ENCODE results near the gene AGRN. TPM values are rescaled to one million over a fixed set of nuclear protein-coding genes. Genes with fewer than 3 reads are reported as not detected.

The AGRN gene
- total RNA-seq, 1 experiment from 2014 or later: 134 TPM

- ChIA-PET POLR2A (no interaction called here), RAD21 (ENCODE audit: low non-redundant PET in 1 of 2, low total read pairs in 2 of 2, uncharacterized antibody in 2 of 2, unreplicated experiment in 2 of 2) (no interaction called here), CTCF (interaction anchor here (0.6 to 0.8 kb wide), 2 partner anchors 14 to 83 kb away, joined by 3 read pairs; no protein-coding TSS in a partner anchor)
- Histone ChIP-seq H3K9ac (ENCODE audit: low read length) (no peak overlapping the region), H3K36me3 (ENCODE audit: control insufficient read depth in 1 of 2, insufficient read depth in 2 of 2, low read length in 2 of 2) (no peaks in the 10 kb centered on the region), H3K27me3 (ENCODE audit: insufficient read depth, low read length) (no peaks in the 10 kb centered on the region), H3K9me3 (ENCODE audit: control insufficient read depth in 1 of 2, insufficient read depth in 1 of 2, low read depth in 1 of 2, low read length in 2 of 2) (no peaks in the 10 kb centered on the region), H3K9me2 (ENCODE audit: insufficient read depth) (no peaks in the 10 kb centered on the region), H3K4me1 (ENCODE audit: control insufficient read depth in 1 of 2, insufficient read depth in 2 of 2, low read length in 2 of 2) (peaks cover 4 to 12% of the 10 kb centered on the region in 2 experiments), H3K79me2 (ENCODE audit: insufficient read depth, low read length) (no peaks in the 10 kb centered on the region), H4K20me1 (ENCODE audit: insufficient read depth) (no peaks in the 10 kb centered on the region), H3K27ac (ENCODE audit: low read depth, low read length) (no peak overlapping the region), H3K4me3 (replicated peaks in 1 of 2; ENCODE audit: low read depth in 1 of 2, low read length in 2 of 2) (no peak overlapping the region), H3K4me2 (ENCODE audit: low read length) (no peak overlapping the region), H2AFZ (ENCODE audit: low read depth, low read length, poor library complexity, severe bottlenecking) (no peak overlapping the region)
- ATAC-seq (no peak), DNase-seq (ENCODE audit: low read depth, low spot score) (no peak)
- intact Hi-C loops (cut with micrococcal nuclease): loop anchor here (5.0 kb wide), 1 partner anchor 82 kb away; no protein-coding TSS in a partner anchor
- no peak for TF ChIP-seq EZH2phosphoT487 (IDR thresholded peaks at IDR 0.05; ENCODE audit: borderline replicate concordance)
- TF ChIP-seq YY1 (IDR thresholded peaks at IDR 0.05; ENCODE audit: extremely low read depth, insufficient replicate concordance, low read depth, low read length): no peak
- TF ChIP-seq REST (IDR thresholded peaks at IDR 0.05; ENCODE audit: low read depth): no peak
- TF ChIP-seq POLR2A (IDR thresholded peaks at IDR 0.05; ENCODE audit: borderline replicate concordance, extremely low read depth, insufficient read depth, insufficient read length): no peak
- TF ChIP-seq POLR2AphosphoS5 (IDR thresholded peaks at IDR 0.05; ENCODE audit: low read depth, low read length): no peak
- no peak for TF ChIP-seq ZNF274 (IDR thresholded peaks at IDR 0.05; ENCODE audit: low read depth, low read length)
- no peak for TF ChIP-seq MAX (IDR thresholded peaks at IDR 0.05)
- TF ChIP-seq SP1 (IDR thresholded peaks at IDR 0.05; ENCODE audit: low read depth): no peak
- no peak for TF ChIP-seq RAD21 (IDR thresholded peaks at IDR 0.05; ENCODE audit: low read depth)
- TF ChIP-seq SRF (IDR thresholded peaks at IDR 0.05; ENCODE audit: low read depth): no peak
- no peak for TF ChIP-seq EGR1 (IDR thresholded peaks at IDR 0.05; ENCODE audit: low read depth)
- TF ChIP-seq CEBPB (IDR thresholded peaks at IDR 0.05; ENCODE audit: low read depth): no peak
- no peak for TF ChIP-seq CTCF (IDR thresholded peaks at IDR 0.05 in 2 of 3, conservative IDR thresholded peaks at IDR 0.05 in 1 of 3; ENCODE audit: borderline replicate concordance in 1 of 3, insufficient read depth in 1 of 3, low read depth in 2 of 3, low read length in 2 of 3)
- no peak for TF ChIP-seq TCF7L2 (IDR thresholded peaks at IDR 0.05; ENCODE audit: borderline replicate concordance, extremely low read depth, insufficient read depth, insufficient read length)
- no peak for TF ChIP-seq FOSL1 (IDR thresholded peaks at IDR 0.05; ENCODE audit: low read depth)
- TF ChIP-seq, protein P1, sequence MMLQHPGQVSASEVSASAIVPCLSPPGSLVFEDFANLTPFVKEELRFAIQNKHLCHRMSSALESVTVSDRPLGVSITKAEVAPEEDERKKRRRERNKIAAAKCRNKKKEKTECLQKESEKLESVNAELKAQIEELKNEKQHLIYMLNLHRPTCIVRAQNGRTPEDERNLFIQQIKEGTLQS (IDR thresholded peaks at IDR 0.05): no peak
- BruUV-seq (replicated peaks): no TSS peak
Observed at GRCh38 chr1:980602-981395, 39.1 kb upstream of the AGRN start.

Measured in HCT116 (cell line).